Keratinocyte (primary cell): ENCODE data around the gene IGSF8.

Experiments
- CTCF ChIP-seq, 3 experiments: IDR thresholded peaks in 1 of 3; conservative IDR thresholded peaks in 1 of 3; optimal IDR thresholded peaks in 1 of 3; 2 replicates in 2 of 3; 3 replicates in 1 of 3; pipeline versions ENCODE3 to v1.5.1; 2011; ENCODE audit warnings: low read length in 3 of 3, mild to moderate bottlenecking in 3 of 3, moderate library complexity in 2 of 3, control low read depth in 1 of 3, inconsistent platforms in 1 of 3; ENCODE audit not compliant: insufficient read depth in 2 of 3; ENCODE audit errors: extremely low read depth in 1 of 3
- EZH2 ChIP-seq: IDR thresholded peaks from one replicate; pipeline ENCODE4 v1.6.1; 2012; ENCODE audit warnings: inconsistent platforms, mild to moderate bottlenecking, low read length, moderate library complexity

GRCh38 chr1:160070243-160071163 lies 27.9 kb downstream of the IGSF8 start:
- TF ChIP-seq CTCF (optimal IDR thresholded peaks at IDR 0.05 in 1 of 3, IDR thresholded peaks at IDR 0.05 in 1 of 3, conservative IDR thresholded peaks at IDR 0.05 in 1 of 3; ENCODE audit: extremely low read depth in 1 of 3, insufficient read depth in 2 of 3, low read length in 3 of 3): no peak
- peak; percentile 88 for TF ChIP-seq EZH2
